ENCODE results near the gene RANBP10.

The RANBP10 gene

DNA sequence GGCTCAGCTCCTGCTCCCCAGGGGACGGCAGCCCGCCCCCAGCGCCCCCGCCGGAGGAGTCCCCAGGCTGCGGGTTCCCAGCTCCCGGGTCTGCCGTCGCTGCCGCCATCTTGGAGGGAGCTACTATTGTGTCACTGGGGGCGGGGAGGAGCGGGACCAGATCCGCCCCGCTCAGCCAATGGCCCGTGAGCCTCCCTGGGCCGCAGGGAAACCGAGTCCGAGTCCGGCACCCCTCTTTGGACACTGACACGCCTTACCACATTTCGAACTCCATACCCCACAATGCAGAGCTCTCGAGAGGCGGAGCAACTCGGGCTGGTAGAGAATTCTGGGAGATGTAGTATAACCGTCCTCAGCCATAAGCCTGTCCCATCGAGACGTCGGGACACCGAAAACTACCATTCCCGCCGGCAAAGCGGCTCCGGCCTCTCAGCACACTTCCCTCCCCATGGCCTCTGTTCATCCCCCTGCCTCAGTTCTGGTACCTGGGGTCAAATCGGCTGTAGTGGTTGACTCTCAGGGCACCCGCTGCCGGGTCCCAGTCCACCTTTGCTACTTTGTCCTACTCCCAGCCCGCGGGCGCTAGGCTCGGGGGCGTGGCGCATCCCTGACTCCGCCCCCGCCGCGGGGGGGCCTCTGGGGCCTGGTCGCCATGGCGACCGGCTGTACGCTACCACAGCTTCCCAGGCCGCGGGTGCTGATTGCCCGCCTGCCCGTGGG lies at the start of gene RANBP10, which contains the start of gene TSNAXIP1:
Gene RANBP10, minus strand, starts transcription at position 133 of the 720 bp plus-strand sequence. Its CDS starts 24 bp downstream, at position 109.
Gene TSNAXIP1, plus strand, starts transcription at position 462 of the 720 bp plus-strand sequence. CDS start 261 bp downstream, outside the sequence.
- peak within 1 kb of the TSS; percentile 92 for H3K4me3 ChIP-seq (ENCODE audit: low read depth, low read length)
- peak; percentile 100 for DNase-seq (ENCODE audit: low read depth)
- TF ChIP-seq, protein P1, sequence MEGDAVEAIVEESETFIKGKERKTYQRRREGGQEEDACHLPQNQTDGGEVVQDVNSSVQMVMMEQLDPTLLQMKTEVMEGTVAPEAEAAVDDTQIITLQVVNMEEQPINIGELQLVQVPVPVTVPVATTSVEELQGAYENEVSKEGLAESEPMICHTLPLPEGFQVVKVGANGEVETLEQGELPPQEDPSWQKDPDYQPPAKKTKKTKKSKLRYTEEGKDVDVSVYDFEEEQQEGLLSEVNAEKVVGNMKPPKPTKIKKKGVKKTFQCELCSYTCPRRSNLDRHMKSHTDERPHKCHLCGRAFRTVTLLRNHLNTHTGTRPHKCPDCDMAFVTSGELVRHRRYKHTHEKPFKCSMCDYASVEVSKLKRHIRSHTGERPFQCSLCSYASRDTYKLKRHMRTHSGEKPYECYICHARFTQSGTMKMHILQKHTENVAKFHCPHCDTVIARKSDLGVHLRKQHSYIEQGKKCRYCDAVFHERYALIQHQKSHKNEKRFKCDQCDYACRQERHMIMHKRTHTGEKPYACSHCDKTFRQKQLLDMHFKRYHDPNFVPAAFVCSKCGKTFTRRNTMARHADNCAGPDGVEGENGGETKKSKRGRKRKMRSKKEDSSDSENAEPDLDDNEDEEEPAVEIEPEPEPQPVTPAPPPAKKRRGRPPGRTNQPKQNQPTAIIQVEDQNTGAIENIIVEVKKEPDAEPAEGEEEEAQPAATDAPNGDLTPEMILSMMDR (conservative IDR thresholded peaks at IDR 0.05; ENCODE audit: low read depth, low read length) = no peak

DNA sequence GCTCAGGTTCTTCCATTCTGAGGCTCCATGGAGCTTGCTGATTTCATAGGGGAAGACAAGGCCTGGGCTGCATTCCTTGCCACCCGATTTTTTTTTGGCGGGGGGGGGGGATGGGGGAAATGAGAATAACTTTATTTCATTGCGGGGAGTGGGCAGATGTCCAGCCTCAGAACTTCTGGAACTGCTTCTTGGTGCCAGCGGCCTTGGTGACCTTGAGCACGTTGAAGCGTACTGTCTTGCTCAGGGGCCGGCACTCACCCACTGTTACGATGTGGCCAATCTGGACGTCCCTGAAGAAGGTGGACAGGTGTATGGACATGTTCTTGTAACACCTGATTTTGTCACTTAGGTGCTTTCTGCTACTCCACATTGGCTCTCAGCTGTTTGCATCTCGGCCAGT lies 49.4 kb upstream of the RANBP10 start:
- no peak for DNase-seq (ENCODE audit: low read depth)
- no peak overlapping the region for H3K4me3 ChIP-seq (ENCODE audit: low read depth, low read length)
- TF ChIP-seq, protein P1 (conservative IDR thresholded peaks at IDR 0.05; ENCODE audit: low read depth, low read length) = no peak

DNA sequence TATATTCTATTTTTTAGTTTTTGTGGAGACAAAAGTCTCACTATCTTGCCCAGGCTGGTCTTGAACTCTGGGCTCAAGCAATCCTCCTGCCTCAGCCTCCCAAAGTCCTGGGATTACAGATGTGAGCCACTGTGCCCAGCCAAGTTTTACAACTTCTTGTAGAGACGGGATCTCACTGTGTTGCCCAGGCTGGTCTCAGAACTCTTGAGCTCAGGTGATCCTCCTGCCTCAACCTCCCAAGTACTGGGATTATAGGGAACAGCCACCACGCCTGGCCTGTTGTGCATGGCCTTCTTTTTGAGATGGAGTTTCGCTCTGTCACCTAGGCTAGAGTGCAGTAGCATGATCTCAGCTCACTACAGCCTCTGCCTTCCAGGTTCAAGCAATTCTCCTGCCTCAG lies 47.3 kb upstream of the RANBP10 start:
- TF ChIP-seq, protein P1 (conservative IDR thresholded peaks at IDR 0.05; ENCODE audit: low read depth, low read length) = no peak
- H3K4me3 ChIP-seq (ENCODE audit: low read depth, low read length) = no peak overlapping the region
- no peak for DNase-seq (ENCODE audit: low read depth)

DNA sequence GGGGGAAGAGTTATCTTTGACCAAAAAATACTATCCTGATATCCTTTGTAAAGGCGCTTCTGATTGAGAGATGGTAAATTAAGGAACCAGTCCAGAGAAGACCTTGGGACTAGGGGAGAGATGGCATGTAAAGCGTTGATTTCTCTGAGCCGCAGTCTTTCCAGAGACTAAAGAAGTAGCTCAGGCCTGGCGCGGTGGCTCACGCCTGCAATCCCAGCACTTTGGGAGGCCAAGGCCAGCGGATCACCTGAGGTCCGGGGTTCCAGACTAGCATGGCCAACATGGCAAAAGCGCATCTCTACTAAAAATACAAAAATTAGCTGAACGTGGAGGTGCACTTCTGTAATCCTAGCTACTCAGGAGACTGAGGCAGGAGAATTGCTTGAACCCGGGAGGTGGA lies 41.8 kb upstream of the RANBP10 start:
- TF ChIP-seq, protein P1 (conservative IDR thresholded peaks at IDR 0.05; ENCODE audit: low read depth, low read length) = no peak
- no peak for DNase-seq (ENCODE audit: low read depth)
- H3K4me3 ChIP-seq (ENCODE audit: low read depth, low read length) = peak overlapping the region; percentile 93

DNA sequence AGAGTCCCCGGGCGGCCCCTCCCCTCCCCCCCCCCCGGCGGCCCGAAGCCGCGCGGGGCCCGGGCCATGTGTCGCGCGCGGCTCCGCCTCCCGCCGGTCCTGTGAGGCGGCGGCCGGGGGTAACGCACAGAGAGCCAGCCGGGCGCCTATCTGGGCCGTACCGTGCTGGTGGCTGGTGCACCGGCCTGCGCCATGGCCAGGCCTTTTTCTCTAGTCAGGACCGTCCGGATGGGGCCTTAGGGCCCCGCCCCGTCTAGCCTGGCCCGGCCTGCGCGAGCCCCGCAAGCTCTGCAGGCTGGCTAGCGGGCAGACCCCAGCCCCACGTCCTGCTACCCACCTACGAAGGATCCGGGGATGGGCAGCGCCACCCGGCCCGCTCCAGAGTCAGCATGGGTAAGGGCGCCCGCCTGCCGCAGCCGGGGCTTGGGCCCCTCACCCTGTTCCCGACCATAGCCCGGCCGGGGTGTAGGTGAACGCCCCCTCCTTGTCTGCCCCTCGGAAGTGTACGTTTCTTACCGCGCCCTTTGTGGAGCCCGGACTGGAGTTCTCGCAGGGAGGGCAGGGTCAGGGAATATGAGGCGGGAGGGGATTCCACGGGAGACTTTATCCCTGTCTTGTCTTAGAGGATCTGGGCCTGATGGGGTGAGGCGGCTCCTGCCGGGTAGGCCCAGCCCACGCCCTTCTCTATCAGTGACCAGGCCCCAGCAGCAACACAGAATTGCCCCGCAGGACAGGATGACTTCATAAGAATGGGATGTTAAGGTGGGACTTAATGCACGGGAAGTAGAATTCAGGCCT lies 40.9 kb upstream of the RANBP10 start, which contains the start of gene CENPT:
Gene CENPT, minus strand, starts transcription at position 630 of the 798 bp plus-strand sequence. CDS start 13,834 bp downstream, outside the sequence.
- peak within 1 kb of the TSS; percentile 93 for H3K4me3 ChIP-seq (ENCODE audit: low read depth, low read length)
- TF ChIP-seq, protein P1 (conservative IDR thresholded peaks at IDR 0.05; ENCODE audit: low read depth, low read length) = no peak
- peak; percentile 70 for DNase-seq (ENCODE audit: low read depth)

DNA sequence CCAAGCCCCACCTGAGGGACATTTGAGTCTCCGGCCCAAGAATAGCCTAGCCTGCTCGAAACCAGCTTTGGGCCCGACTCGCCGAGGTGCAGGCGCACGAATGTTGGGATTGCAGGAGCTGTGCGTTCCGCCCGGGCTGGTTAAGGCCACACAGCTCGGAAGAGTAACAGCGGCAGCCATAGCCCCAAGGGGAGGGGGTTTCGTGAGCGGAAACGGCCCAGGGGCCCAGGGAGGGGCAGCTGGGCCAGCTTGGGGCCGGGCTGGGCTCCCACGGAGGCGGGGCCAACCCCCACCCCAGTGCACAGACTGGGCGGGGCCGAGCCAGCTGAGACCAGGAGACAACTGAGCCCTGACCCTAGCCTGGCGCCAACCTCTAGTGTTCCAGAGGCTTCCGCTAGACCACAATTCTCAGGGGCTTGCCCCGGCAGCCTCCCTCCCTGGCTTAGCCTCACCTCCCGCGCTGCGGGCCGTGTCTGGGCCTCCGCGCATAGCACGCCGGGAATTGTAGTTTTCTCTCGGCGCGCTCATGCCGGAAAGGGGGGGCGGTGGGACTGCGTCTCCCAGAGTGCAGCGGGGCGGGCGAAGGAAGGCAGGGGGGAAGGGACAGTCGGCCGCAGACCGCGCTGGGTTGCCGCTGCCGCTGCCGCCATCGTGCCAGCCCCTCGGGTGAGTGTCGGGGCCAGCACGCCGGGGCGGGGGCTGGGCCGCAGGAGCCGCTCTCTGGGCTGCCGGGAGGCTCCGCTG lies 40.1 kb upstream of the RANBP10 start, which contains the start of gene NUTF2:
Gene NUTF2, plus strand, starts transcription at position 614 of the 744 bp plus-strand sequence. CDS start 18,198 bp downstream, outside the sequence.
- TF ChIP-seq, protein P1 (conservative IDR thresholded peaks at IDR 0.05; ENCODE audit: low read depth, low read length) = no peak

More for the DNA sequence above, 40.1 kb upstream of the RANBP10 start, which contains the start of gene NUTF2:
- DNase-seq (ENCODE audit: low read depth) = peak; percentile 92
- H3K4me3 ChIP-seq (ENCODE audit: low read depth, low read length) = peak within 1 kb of the TSS; percentile 93
